Measurements from ENCODE around the gene OR2F2.

The OR2F2 gene

DNA sequence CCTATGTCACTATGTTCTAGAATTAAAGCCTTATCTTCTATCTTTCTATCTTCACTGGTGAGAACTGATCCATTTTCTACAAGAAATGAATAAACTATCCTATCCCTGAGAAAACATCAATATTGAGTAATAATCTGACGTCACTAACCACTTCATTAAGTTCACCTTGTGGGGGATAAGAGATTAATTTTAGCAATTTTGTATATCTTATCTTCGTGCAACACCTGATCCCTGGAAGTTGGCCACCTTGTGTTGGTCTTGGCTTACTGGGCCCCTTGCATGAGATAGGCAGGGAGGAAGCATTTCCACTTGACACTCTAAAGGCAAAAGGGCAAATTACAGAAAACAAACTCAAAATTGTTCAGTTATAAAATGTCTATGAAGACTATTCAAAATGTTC is 45.0 kb downstream of the OR2F2 start:
- DNase-seq = no peak

DNA sequence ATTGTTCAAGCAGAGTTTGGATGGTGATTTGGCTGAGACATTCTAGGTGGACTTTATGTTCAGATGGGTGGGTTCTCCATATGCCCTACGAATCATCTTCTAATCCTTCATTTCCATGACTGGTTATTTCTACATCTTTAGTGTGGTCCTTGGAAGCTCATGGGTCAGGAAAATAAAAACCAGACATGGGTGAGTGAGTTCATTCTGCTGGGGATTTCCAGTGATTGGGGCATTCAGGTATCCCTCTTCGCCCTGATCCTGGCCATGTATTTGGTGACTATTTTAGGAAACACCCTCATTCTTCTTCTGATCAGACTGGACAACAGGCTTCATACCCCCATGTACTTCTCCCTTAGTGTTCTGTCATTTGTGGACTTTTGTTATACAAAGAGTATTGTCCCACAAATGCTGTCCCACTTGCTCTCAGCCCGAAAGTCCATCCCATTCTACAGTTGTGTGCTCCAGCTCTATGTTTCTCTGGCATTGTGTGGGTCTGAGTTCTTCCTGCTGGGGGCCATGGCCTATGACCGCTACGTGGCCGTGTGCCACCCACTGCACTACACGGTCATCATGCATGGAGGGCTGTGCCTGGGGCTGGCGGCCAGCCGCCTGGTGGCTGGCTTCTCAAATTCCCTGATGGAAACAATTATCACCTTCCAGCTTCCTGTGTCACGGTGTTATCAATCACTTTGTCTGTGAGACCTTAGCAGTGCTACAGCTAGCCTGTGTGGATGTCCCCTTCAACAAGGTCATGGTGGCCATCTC is 45.9 kb downstream of the OR2F2 start:
- DNase-seq = no peak

DNA sequence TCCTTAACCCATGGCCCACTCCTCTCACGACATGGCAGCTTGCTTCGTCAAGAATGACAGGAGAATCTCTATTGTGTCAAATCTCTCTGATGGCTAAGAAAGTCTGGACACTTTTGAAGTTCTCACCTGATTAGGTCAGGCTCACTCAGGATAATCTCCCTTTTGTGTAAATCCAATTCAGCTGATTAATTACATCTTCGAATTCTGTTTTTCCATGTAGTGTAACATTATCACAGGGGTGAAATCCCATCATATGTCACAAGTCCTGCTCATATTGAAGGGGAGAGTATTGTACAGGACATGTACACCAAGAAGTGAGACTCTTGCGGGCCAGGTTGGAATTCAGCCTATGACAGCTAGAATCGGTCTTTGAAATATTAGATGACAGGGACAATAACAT is 48.9 kb downstream of the OR2F2 start:
- DNase-seq = no peak
